Progenitor cell of endocrine pancreas (in vitro differentiated cells): ENCODE results near the gene NT5DC2. TPM values are rescaled to one million over a fixed set of nuclear protein-coding genes. Genes with fewer than 3 reads are reported as not detected.
A peak's percentile ranks its signal among the peaks of the same experiment; 100 is the strongest.

Source experiments
- DNase-seq: peaks from one replicate; pipeline ENCODE4 v3.0.0; 2021; ENCODE audit warnings: low spot score; ENCODE audit not compliant: unreplicated experiment
- H3K27ac Mint-ChIP-seq: 2 replicates; pipeline ENCODE4 v1.8.0; 2021; ENCODE audit warnings: mild to moderate bottlenecking, moderate library complexity, mixed read lengths
- H3K27me3 Mint-ChIP-seq: 2 replicates; pipeline ENCODE4 v1.8.0; 2021; ENCODE audit warnings: mixed read lengths
- H3K36me3 Mint-ChIP-seq: 2 replicates; pipeline ENCODE4 v1.8.0; 2022; ENCODE audit warnings: mixed read lengths; ENCODE audit not compliant: insufficient read depth
- H3K4me1 Mint-ChIP-seq: 2 replicates; pipeline ENCODE4 v1.8.0; 2021; ENCODE audit warnings: low read depth, mixed read lengths
- H3K4me3 Mint-ChIP-seq: 2 replicates; pipeline ENCODE4 v1.8.0; 2021; ENCODE audit warnings: low read depth, mild to moderate bottlenecking, moderate library complexity, mixed read lengths
- H3K9me3 Mint-ChIP-seq: 2 replicates; pipeline ENCODE4 v1.8.0; 2021; ENCODE audit warnings: low read depth, mixed read lengths
- CTCF ChIP-seq: fragments of 200-600 bp; sonication (generic); IDR thresholded peaks from one replicate; pipeline ENCODE4 v1.5.0; 2021; ENCODE audit warnings: antibody characterized with exemption, mild to moderate bottlenecking; ENCODE audit not compliant: unreplicated experiment
- total RNA-seq: library from RNA; stranded (reverse); gene quantifications from 2 replicates; pipeline ENCODE4 v1.2.1, GENCODE V29; 2021

The NT5DC2 gene
- total RNA-seq, 1 donor from 2014 or later: 269 TPM

DNA sequence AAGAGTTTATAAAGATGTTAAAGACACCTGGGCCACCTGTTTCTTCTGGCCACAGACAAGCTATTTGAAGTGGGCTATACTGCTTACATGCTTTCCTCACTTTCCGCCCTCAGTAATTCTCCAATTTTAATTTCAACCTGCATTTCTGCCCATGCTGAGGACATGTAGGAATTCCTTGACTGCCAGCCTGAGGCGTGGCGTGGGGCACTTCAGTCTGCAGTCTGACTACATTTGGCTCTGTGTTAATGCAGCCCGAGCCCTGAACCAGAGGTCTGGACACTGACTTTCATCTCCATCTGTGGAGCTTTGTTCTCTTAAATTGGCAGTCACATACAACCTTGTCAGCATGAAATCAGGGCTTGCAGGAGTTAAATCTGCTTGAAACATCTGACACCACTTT, 11.3 kb upstream of the NT5DC2 start:
- Mint-ChIP-seq H3K4me1 (no peaks in the 10 kb centered on the region), H3K27ac (peak overlapping the region; percentile 93), H3K9me3 (no peaks in the 10 kb centered on the region), H3K4me3 (no peak overlapping the region), H3K36me3 (peaks cover 10% of the 10 kb centered on the region), H3K27me3 (no peaks in the 10 kb centered on the region)
- TF ChIP-seq CTCF: no peak
- no peak for DNase-seq

- no peak for DNase-seq
- Mint-ChIP-seq H3K27ac (peak overlapping the region; percentile 31), H3K4me3 (no peak overlapping the region), H3K4me1 (peaks cover 25% of the 10 kb centered on the region), H3K9me3 (no peaks in the 10 kb centered on the region), H3K27me3 (no peaks in the 10 kb centered on the region), H3K36me3 (peaks cover 7% of the 10 kb centered on the region)
- TF ChIP-seq CTCF: no peak
Observed at GRCh38 chr3:52541050-52541449, 7.4 kb upstream of the NT5DC2 start.

DNA sequence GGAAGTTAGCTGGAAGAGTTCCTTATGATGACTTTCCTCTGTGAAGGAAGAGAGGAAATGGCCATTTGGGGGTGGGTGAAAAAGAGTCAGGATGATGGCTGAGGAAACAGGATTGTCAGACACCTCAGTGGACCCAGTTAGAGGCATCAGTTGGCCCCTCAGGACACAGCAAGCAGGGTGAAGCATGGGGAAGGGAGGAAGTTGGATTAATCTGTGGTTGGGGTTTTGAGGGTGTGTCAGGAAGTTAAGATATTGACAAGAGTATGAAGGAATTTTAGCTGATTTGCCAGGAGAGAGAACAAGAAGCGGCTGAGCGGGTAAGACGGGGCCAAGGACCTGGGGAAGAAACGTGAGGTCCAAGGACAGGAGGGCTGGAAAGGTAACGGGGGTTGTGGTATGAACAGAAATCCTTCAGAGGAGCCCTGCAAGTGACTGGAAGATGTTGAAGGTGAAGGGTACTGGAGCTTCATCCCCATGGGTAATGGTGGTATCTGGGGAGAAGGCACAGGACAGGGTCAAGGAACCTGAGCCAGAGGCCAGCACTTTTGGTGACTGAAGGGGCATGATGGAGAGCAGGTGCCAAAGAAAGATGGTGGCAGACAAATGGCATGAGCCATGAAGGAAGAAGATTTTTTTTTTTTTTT, 5.5 kb upstream of the NT5DC2 start:
- Mint-ChIP-seq H3K27ac (peak overlapping the region; percentile 57), H3K9me3 (no peaks in the 10 kb centered on the region), H3K27me3 (no peaks in the 10 kb centered on the region), H3K4me3 (peak overlapping the region; percentile 44), H3K4me1 (peaks cover 34% of the 10 kb centered on the region), H3K36me3 (peaks cover 7% of the 10 kb centered on the region)
- no peak for DNase-seq
- TF ChIP-seq CTCF: no peak

- Mint-ChIP-seq H3K4me1 (peaks cover 34% of the 10 kb centered on the region), H3K36me3 (peaks cover 7% of the 10 kb centered on the region), H3K4me3 (peak overlapping the region; percentile 94), H3K27me3 (no peaks in the 10 kb centered on the region), H3K27ac (peak overlapping the region; percentile 99), H3K9me3 (no peaks in the 10 kb centered on the region)
- TF ChIP-seq CTCF: no peak
- DNase-seq: no peak
Observed at GRCh38 chr3:52537726-52538421, 4.2 kb upstream of the NT5DC2 start.

GRCh38 chr3:52537165-52537620, 3.5 kb upstream of the NT5DC2 start:
- Mint-ChIP-seq H3K4me1 (peaks cover 39% of the 10 kb centered on the region), H3K9me3 (no peaks in the 10 kb centered on the region), H3K36me3 (peaks cover 7% of the 10 kb centered on the region), H3K4me3 (peak overlapping the region; percentile 94), H3K27me3 (no peaks in the 10 kb centered on the region), H3K27ac (peak overlapping the region; percentile 99)
- TF ChIP-seq CTCF: no peak
- no peak for DNase-seq
